Measurements from ENCODE around the gene PITPNM1.

GRCh38 chr11:67534070-67534679, 29.0 kb upstream of the PITPNM1 start:
- TF ChIP-seq CTCF (IDR thresholded peaks at IDR 0.05; ENCODE audit: insufficient read depth, low read length, poor library complexity, severe bottlenecking) (no peak), EZH2phosphoT487 (conservative IDR thresholded peaks at IDR 0.05; ENCODE audit: low read length) (no peak)

Measured in SU-DHL-6 (cell line).